Left cardiac atrium (tissue), 4 donors: ENCODE results near the gene VSTM1. TPM values are rescaled to one million over a fixed set of nuclear protein-coding genes. Genes with fewer than 3 reads are reported as not detected.

Experiments
- ATAC-seq, 2 donors: fragments of 200-7000 bp; cut with Tn5 transposase; one replicate each; pipeline ENCODE4 v1.9.1; 2020; ENCODE audit warnings: mild to moderate bottlenecking in 2 of 2, moderate library complexity in 2 of 2
- DNase-seq: peaks from one replicate; pipeline ENCODE4 v3.0.0-alpha.2; 2020
- intact Hi-C, 2 donors: fragments of 100-400 bp; cut with DNase I; formaldehyde crosslinking; loops; one replicate each; pipeline versions ENCODE4 v1.14.1 to v1.15.1; 2022 to 2023
- total RNA-seq, 2 donors: library from RNA; stranded (reverse); fragmentation: NEBNext Ultra II Directional; extraction: Animal tissue kit (Norgen Biotek cat#: 25700); gene quantifications; one replicate each; pipeline ENCODE4 v1.2.1, GENCODE V29; 2021
- donor health status: DM: no; HTN: yes; CAD: no.
- donor health status: DM: no; HTN: yes; CAD: no; lungs with severe emphysema.
- donor health status: DM: yes; HTN: yes; CAD: no.
- donor health status: Dilated cardiomyopathy.

The VSTM1 gene
- total RNA-seq, 2 donors from 2014 or later = 0.29 TPM; not detected in 1

- no peak for DNase-seq
- no peak for ATAC-seq
- intact Hi-C loops = loop anchor here (5.0 to 10.0 kb wide), 4 partner anchors 117 to 229 kb away; partner anchors contain the start of gene CACNG7 (in 2 of the 2)
These were observed 42.3 kb downstream of the VSTM1 start for GRCh38 chr19:54021363-54021762.

GRCh38 chr19:54017261-54017660, 46.4 kb downstream of the VSTM1 start:
- no peak for DNase-seq
- intact Hi-C loops = no loop called here
- ATAC-seq = no peak

- no peak for DNase-seq
- no peak for ATAC-seq
- intact Hi-C loops = no loop called here
These were observed 48.7 kb downstream of the VSTM1 start for GRCh38 chr19:54014920-54015560.

- intact Hi-C loops = no loop called here
- ATAC-seq (no peak), DNase-seq (no peak)
These were observed 49.8 kb downstream of the VSTM1 start for GRCh38 chr19:54013866-54014265.

GRCh38 chr19:54011507-54012211, 52.0 kb downstream of the VSTM1 start:
- ATAC-seq = no peak
- intact Hi-C loops = no loop called here
- no peak for DNase-seq

GRCh38 chr19:54010474-54010873, 53.2 kb downstream of the VSTM1 start:
- no peak for ATAC-seq
- intact Hi-C loops = no loop called here
- DNase-seq = no peak

GRCh38 chr19:54009440-54009839, 54.3 kb downstream of the VSTM1 start:
- DNase-seq (no peak), ATAC-seq (no peak)
- intact Hi-C loops = no loop called here

GRCh38 chr19:54002495-54003315, 61.0 kb downstream of the VSTM1 start:
- ATAC-seq (no peak), DNase-seq (no peak)
- intact Hi-C loops = no loop called here

GRCh38 chr19:54001496-54001895, 62.2 kb downstream of the VSTM1 start:
- intact Hi-C loops = no loop called here
- DNase-seq (no peak), ATAC-seq (no peak)

GRCh38 chr19:53999694-54000093, 64.0 kb downstream of the VSTM1 start:
- intact Hi-C loops = no loop called here

GRCh38 chr19:53998223-53998622, 65.5 kb downstream of the VSTM1 start:
- intact Hi-C loops = no loop called here
- no peak for ATAC-seq
- no peak for DNase-seq

More at GRCh38 chr19:53999694-54000093, 64.0 kb downstream of the VSTM1 start:
- DNase-seq (no peak), ATAC-seq (no peak)

GRCh38 chr19:53994811-53995210, 68.9 kb downstream of the VSTM1 start:
- intact Hi-C loops = no loop called here
- ATAC-seq = no peak
- no peak for DNase-seq

GRCh38 chr19:53993448-53993847, 70.2 kb downstream of the VSTM1 start:
- ATAC-seq (no peak), DNase-seq (no peak)
- intact Hi-C loops = no loop called here

GRCh38 chr19:53992815-53993214, 70.9 kb downstream of the VSTM1 start:
- ATAC-seq (no peak), DNase-seq (no peak)
- intact Hi-C loops = no loop called here

GRCh38 chr19:53992211-53992610, 71.5 kb downstream of the VSTM1 start:
- DNase-seq = no peak
- intact Hi-C loops = no loop called here
- no peak for ATAC-seq

GRCh38 chr19:53991224-53992113, 72.2 kb downstream of the VSTM1 start, which contains the start of gene CACNG6:
Gene CACNG6 (plus strand): TSS chr19:53991637. CDS start chr19:53992878, 1,241 bp downstream.
- ATAC-seq (peak in 1 of 2 donors; percentile 15), DNase-seq (peak; percentile 46)
- intact Hi-C loops = no loop called here
